ENCODE results near the gene TCEA2. TPM values are rescaled to one million over a fixed set of nuclear protein-coding genes. Genes with fewer than 3 reads are reported as not detected.

The TCEA2 gene
- total and polyA plus RNA-seq, 2 of the 13 experiments (the other 11 are each of a cell fraction or from before 2014, with no cell fraction given), result 28.1 to 33.7 TPM

DNA sequence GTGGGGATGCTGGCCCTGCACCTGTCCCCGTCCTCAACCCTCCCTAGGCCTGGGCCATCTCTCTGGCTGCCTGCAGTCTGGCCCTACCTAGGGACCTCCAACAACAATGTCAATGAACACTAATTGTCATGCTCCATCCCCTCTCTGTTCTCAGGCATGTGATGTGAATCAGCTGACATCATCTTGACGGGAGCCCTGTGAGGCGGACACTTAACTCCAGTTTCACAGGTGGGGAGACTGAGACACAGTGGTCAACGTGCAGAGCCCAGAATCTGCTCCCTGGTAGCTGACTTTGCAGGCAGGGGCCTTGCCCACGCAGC is 762 bp upstream of the TCEA2 start:
- Histone ChIP-seq H3K4me1 (ENCODE audit: insufficient read depth, low read length) (peaks cover 67% of the 10 kb centered on the region), H3K79me2 (ENCODE audit: insufficient read depth, low read length) (no peaks in the 10 kb centered on the region), H2AFZ (ENCODE audit: low read length) (no peak overlapping the region), H4K20me1 (ENCODE audit: insufficient read depth, low read length) (peaks cover 4% of the 10 kb centered on the region; the same call in 1 of the 2 replicates), H3K9ac (ENCODE audit: insufficient read depth, low read depth, low read length) (peak overlapping the region; percentile 82), H3K4me2 (ENCODE audit: low read depth, low read length) (peak overlapping the region; percentile 95), H3K36me3 (replicated peaks in 1 of 2; ENCODE audit: control insufficient read depth in 1 of 2, insufficient read depth in 2 of 2, low read length in 2 of 2) (no peaks in the 10 kb centered on the region), H3K27ac (ENCODE audit: extremely low read length, insufficient read depth, low read length) (peak overlapping the region; percentile 66), H3K9me3 (ENCODE audit: low read length) (no peaks in the 10 kb centered on the region), H3K4me3 (replicated peaks in 1 of 3; ENCODE audit: insufficient read depth in 1 of 3, low read depth in 2 of 3, low read length in 3 of 3) (peak overlapping the region; percentile 82 to 98 (median 90)), H3K27me3 (ENCODE audit: control insufficient read depth in 1 of 2, insufficient read depth in 2 of 2, low read length in 2 of 2) (peaks cover 0 to 3% of the 10 kb centered on the region in 2 experiments; a peak in 2 of 5 replicates)
- no peak for DNase-seq (ENCODE audit: low spot score)
- intact Hi-C loops (cut with micrococcal nuclease; ENCODE audit: unreplicated experiment) (no loop called here), in situ Hi-C loops (cut with HindIII; ENCODE audit: extremely low pct_ligation_motif_present, low pct_unique_long_range_greater_than_20kb) (no loop called here)
- 31% methylated on average over 5 of the region's 5 CpGs for WGBS (ENCODE audit: low lambda C conversion rate)
- TSS peak; percentile 92 for BruUV-seq (replicated peaks)
- no peak for ATAC-seq
- ChIA-PET POLR2A (interaction anchor here (0.9 to 4.6 kb wide), 21 partner anchors 10 to 420 kb away, joined by 3 to 113 read pairs (median 6); partner anchors contain the start of genes C20orf204, LKAAEAR1, OPRL1 and PRPF6), CTCF (ENCODE audit: low intra/inter-chr PET ratio, low total read pairs) (interaction anchor here (1.5 kb wide), 1 partner anchor 81 kb away, joined by 4 read pairs; the partner anchor contains the start of gene PRPF6)
- FAIRE-seq, result peak; percentile 8
- no peak for TF ChIP-seq ZNF740 (CRISPR knock-in tag; IDR thresholded peaks at IDR 0.05)
- TF ChIP-seq ZFYVE20 (CRISPR knock-in tag; IDR thresholded peaks at IDR 0.05; ENCODE audit: borderline replicate concordance, low read depth), result 0 out of 2 replicates have a peak, but pooled peaks have one; percentile 68
- peak; percentile 59; the same call in 1 of the 2 replicates for TF ChIP-seq ZNF326 (CRISPR knock-in tag; IDR thresholded peaks at IDR 0.05; ENCODE audit: borderline replicate concordance)
- TF ChIP-seq ZNF468 (CRISPR knock-in tag; IDR thresholded peaks at IDR 0.05), result 0 out of 2 replicates have a peak, but pooled peaks have one; percentile 86
- TF ChIP-seq BRD4 (CRISPR knock-in tag; IDR thresholded peaks at IDR 0.05), result peak; percentile 19; the same call in 1 of the 2 replicates
- 0 out of 2 replicates have a peak, but pooled peaks have one; percentile 3 for TF ChIP-seq XBP1 (CRISPR knock-in tag; IDR thresholded peaks at IDR 0.05)
- TF ChIP-seq GTF2F1 (IDR thresholded peaks at IDR 0.05; ENCODE audit: low read length), result no peak
- no peak for TF ChIP-seq HNRNPK (IDR thresholded peaks at IDR 0.05; ENCODE audit: low read depth, low read length, poor library complexity, severe bottlenecking)
- 0 out of 2 replicates have a peak, but pooled peaks have one; percentile 47 for TF ChIP-seq WIZ (CRISPR knock-in tag; IDR thresholded peaks at IDR 0.05)
- 0 out of 2 replicates have a peak, but pooled peaks have one; percentile 5 for TF ChIP-seq ZBTB1 (CRISPR knock-in tag; IDR thresholded peaks at IDR 0.05; ENCODE audit: borderline replicate concordance)
- 0 out of 2 replicates have a peak, but pooled peaks have one; percentile 57 for TF ChIP-seq DPF2 (CRISPR knock-in tag; IDR thresholded peaks at IDR 0.05; ENCODE audit: borderline replicate concordance, low read depth)
- TF ChIP-seq SSRP1 (CRISPR knock-in tag; IDR thresholded peaks at IDR 0.05), result peak; percentile 37; the same call in 1 of the 2 replicates
- TF ChIP-seq U2AF1 (optimal IDR thresholded peaks at IDR 0.05; ENCODE audit: low read depth, low read length), result peak; percentile 5
- TF ChIP-seq ZSCAN29 (CRISPR knock-in tag; conservative IDR thresholded peaks at IDR 0.05), result peak; percentile 11; the same call in 1 of the 2 replicates
- TF ChIP-seq, protein P1, sequence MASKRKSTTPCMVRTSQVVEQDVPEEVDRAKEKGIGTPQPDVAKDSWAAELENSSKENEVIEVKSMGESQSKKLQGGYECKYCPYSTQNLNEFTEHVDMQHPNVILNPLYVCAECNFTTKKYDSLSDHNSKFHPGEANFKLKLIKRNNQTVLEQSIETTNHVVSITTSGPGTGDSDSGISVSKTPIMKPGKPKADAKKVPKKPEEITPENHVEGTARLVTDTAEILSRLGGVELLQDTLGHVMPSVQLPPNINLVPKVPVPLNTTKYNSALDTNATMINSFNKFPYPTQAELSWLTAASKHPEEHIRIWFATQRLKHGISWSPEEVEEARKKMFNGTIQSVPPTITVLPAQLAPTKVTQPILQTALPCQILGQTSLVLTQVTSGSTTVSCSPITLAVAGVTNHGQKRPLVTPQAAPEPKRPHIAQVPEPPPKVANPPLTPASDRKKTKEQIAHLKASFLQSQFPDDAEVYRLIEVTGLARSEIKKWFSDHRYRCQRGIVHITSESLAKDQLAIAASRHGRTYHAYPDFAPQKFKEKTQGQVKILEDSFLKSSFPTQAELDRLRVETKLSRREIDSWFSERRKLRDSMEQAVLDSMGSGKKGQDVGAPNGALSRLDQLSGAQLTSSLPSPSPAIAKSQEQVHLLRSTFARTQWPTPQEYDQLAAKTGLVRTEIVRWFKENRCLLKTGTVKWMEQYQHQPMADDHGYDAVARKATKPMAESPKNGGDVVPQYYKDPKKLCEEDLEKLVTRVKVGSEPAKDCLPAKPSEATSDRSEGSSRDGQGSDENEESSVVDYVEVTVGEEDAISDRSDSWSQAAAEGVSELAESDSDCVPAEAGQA (IDR thresholded peaks at IDR 0.05; ENCODE audit: low read depth), result no peak
- TF ChIP-seq, protein P1 (CRISPR knock-in tag; IDR thresholded peaks at IDR 0.05; ENCODE audit: borderline replicate concordance), result no peak
- peak; percentile 1; the same call in 1 of the 2 replicates for TF ChIP-seq NFYC (CRISPR knock-in tag; IDR thresholded peaks at IDR 0.05)
- no peak for TF ChIP-seq CCDC6 (CRISPR knock-in tag; IDR thresholded peaks at IDR 0.05)
- no peak for TF ChIP-seq ZNF496 (CRISPR knock-in tag; IDR thresholded peaks at IDR 0.05; ENCODE audit: insufficient replicate concordance)
